ENCODE data around the gene CLRN3. TPM values are rescaled to one million over a fixed set of nuclear protein-coding genes. Genes with fewer than 3 reads are reported as not detected.

The CLRN3 gene
- total and polyA plus RNA-seq, 9 of the 15 experiments (the other 6 are each of a cell fraction or from before 2014, with no cell fraction given), result not detected

DNA sequence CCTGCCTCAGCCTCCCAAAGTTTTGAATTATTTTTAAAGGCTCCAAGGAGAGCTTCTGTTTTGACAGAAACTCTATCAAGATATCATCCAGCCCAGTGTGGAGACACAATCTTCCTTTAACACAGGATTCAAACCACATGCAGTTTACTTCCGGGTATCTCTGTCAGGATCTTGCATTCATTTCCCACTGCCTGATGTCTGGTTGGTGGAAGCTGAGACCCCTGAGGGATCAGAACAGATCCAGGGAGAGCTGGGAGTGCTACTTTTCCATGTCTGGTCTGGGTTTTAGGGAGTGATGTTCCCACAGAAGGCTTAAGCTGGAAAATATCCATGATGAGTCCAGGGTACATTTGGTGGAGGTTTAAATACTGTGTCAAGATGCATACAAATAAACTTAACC lies 30.9 kb upstream of the CLRN3 start:
- Histone ChIP-seq H3K4me3 (no peak overlapping the region), H3K36me3 (ENCODE audit: control insufficient read depth, insufficient read depth, low read length) (no peaks in the 10 kb centered on the region), H3K27me3 (ENCODE audit: control insufficient read depth in 2 of 2, insufficient read depth in 2 of 2, low read length in 2 of 2) (no peaks in the 10 kb centered on the region; a peak in 1 of 5 replicates), H3K9me3 (replicated peaks; ENCODE audit: control insufficient read depth, insufficient read depth, low read depth, low read length) (no peaks in the 10 kb centered on the region), H3K27ac (ENCODE audit: extremely low read depth, low read depth, low read length) (no peak overlapping the region), H3K9ac (ENCODE audit: insufficient read depth in 1 of 2, low read depth in 2 of 2, low read length in 2 of 2) (no peak overlapping the region), H3K9me1 (ENCODE audit: control insufficient read depth, insufficient read depth, low read length) (no peaks in the 10 kb centered on the region), H2AFZ (ENCODE audit: low read depth, low read length) (no peak overlapping the region), H3K4me2 (ENCODE audit: insufficient read depth, low read length) (no peak overlapping the region), H3K79me2 (ENCODE audit: control insufficient read depth, insufficient read depth, low read length) (no peaks in the 10 kb centered on the region), H4K20me1 (replicated peaks; ENCODE audit: control insufficient read depth, insufficient read depth, low read length) (no peaks in the 10 kb centered on the region), H3K4me1 (replicated peaks in 1 of 2; ENCODE audit: control insufficient read depth in 2 of 2, insufficient read depth in 2 of 2, low read length in 2 of 2) (no peaks in the 10 kb centered on the region)
- FAIRE-seq, result no peak
- TF ChIP-seq ZNF668 (CRISPR knock-in tag; IDR thresholded peaks at IDR 0.05) (no peak), SMAD4 (CRISPR knock-in tag; conservative IDR thresholded peaks at IDR 0.05) (no peak), HCFC1 (IDR thresholded peaks at IDR 0.05; ENCODE audit: low read depth, low read length) (no peak), NCOA2 (IDR thresholded peaks at IDR 0.05; ENCODE audit: partially characterized antibody in 2 of 2) (no peak), SLC30A9 (CRISPR knock-in tag; IDR thresholded peaks at IDR 0.05) (no peak), KDM5B (IDR thresholded peaks at IDR 0.05; ENCODE audit: insufficient replicate concordance, low read depth, low read length) (no peak), STAG1 (CRISPR knock-in tag; IDR thresholded peaks at IDR 0.05; ENCODE audit: borderline replicate concordance) (no peak), SRSF9 (IDR thresholded peaks at IDR 0.05; ENCODE audit: borderline replicate concordance, low read depth, low read length) (no peak), ZNF311 (CRISPR knock-in tag; IDR thresholded peaks at IDR 0.05) (no peak), NR3C1 (CRISPR knock-in tag; IDR thresholded peaks at IDR 0.05) (no peak), DMBX1 (CRISPR knock-in tag; IDR thresholded peaks at IDR 0.05; ENCODE audit: borderline replicate concordance) (no peak), BRF1 (IDR thresholded peaks at IDR 0.05; ENCODE audit: borderline replicate concordance, extremely low read depth, insufficient read length) (no peak), HLTF (IDR thresholded peaks at IDR 0.05) (no peak), NRF1 (conservative IDR thresholded peaks at IDR 0.05 in 1 of 2, IDR thresholded peaks at IDR 0.05 in 1 of 2) (no peak)
- TF ChIP-seq, protein P1, sequence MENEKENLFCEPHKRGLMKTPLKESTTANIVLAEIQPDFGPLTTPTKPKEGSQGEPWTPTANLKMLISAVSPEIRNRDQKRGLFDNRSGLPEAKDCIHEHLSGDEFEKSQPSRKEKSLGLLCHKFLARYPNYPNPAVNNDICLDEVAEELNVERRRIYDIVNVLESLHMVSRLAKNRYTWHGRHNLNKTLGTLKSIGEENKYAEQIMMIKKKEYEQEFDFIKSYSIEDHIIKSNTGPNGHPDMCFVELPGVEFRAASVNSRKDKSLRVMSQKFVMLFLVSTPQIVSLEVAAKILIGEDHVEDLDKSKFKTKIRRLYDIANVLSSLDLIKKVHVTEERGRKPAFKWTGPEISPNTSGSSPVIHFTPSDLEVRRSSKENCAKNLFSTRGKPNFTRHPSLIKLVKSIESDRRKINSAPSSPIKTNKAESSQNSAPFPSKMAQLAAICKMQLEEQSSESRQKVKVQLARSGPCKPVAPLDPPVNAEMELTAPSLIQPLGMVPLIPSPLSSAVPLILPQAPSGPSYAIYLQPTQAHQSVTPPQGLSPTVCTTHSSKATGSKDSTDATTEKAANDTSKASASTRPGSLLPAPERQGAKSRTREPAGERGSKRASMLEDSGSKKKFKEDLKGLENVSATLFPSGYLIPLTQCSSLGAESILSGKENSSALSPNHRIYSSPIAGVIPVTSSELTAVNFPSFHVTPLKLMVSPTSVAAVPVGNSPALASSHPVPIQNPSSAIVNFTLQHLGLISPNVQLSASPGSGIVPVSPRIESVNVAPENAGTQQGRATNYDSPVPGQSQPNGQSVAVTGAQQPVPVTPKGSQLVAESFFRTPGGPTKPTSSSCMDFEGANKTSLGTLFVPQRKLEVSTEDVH (IDR thresholded peaks at IDR 0.05; ENCODE audit: low read depth, partially characterized antibody), result no peak
- TF ChIP-seq, protein P2, sequence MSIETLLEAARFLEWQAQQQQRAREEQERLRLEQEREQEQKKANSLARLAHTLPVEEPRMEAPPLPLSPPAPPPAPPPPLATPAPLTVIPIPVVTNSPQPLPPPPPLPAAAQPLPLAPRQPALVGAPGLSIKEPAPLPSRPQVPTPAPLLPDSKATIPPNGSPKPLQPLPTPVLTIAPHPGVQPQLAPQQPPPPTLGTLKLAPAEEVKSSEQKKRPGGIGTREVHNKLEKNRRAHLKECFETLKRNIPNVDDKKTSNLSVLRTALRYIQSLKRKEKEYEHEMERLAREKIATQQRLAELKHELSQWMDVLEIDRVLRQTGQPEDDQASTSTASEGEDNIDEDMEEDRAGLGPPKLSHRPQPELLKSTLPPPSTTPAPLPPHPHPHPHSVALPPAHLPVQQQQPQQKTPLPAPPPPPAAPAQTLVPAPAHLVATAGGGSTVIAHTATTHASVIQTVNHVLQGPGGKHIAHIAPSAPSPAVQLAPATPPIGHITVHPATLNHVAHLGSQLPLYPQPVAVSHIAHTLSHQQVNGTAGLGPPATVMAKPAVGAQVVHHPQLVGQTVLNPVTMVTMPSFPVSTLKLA (conservative IDR thresholded peaks at IDR 0.05), result no peak
- TF ChIP-seq, protein P3, sequence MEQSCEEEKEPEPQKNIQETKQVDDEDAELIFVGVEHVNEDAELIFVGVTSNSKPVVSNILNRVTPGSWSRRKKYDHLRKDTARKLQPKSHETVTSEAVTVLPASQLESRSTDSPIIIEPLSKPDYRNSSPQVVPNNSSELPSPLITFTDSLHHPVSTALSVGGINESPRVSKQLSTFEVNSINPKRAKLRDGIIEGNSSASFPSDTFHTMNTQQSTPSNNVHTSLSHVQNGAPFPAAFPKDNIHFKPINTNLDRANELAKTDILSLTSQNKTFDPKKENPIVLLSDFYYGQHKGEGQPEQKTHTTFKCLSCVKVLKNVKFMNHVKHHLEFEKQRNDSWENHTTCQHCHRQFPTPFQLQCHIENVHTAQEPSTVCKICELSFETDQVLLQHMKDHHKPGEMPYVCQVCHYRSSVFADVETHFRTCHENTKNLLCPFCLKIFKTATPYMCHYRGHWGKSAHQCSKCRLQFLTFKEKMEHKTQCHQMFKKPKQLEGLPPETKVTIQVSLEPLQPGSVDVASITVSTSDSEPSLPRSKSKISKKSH (CRISPR knock-in tag; IDR thresholded peaks at IDR 0.05), result no peak
- in situ Hi-C loops (cut with MboI), result no loop called here
- ATAC-seq, result no peak
- WGBS (ENCODE audit: insufficient coverage, low coverage, missing lambda C conversion rate), result 0% methylated on average over 1 of the region's 1 CpG
- CTCF ChIA-PET (ENCODE audit: low intra/inter-chr PET ratio), result no interaction called here
- intact Hi-C loops (cut with micrococcal nuclease), result no loop called here
- no TSS peak for BruUV-seq (replicated peaks)
- POLR2A ChIA-PET, result no interaction called here
- no peak for DNase-seq (ENCODE audit: extremely low read depth in 1 of 4, low spot score in 3 of 4)
